HFFc6 (cell line): ENCODE data around the gene C19orf81. TPM values are rescaled to one million over a fixed set of nuclear protein-coding genes. Genes with fewer than 3 reads are reported as not detected.

ENCODE experiments used
- DNase-seq: peaks from one replicate; pipeline ENCODE4 v3.0.0-alpha.2; 2018
- H3K27ac Mint-ChIP-seq: 2 replicates; pipeline ENCODE4 v1.8.0; 2020; ENCODE audit warnings: mild to moderate bottlenecking, mixed read lengths
- H3K27me3 Mint-ChIP-seq: 2 replicates; pipeline ENCODE4 v1.8.0; 2021; ENCODE audit warnings: mild to moderate bottlenecking, moderate library complexity, mixed read lengths; ENCODE audit not compliant: insufficient read depth
- H3K36me3 Mint-ChIP-seq: 2 replicates; pipeline ENCODE4 v1.8.0; 2021; ENCODE audit warnings: low read depth, mixed read lengths
- H3K4me1 Mint-ChIP-seq: 2 replicates; pipeline ENCODE4 v1.8.0; 2020; ENCODE audit warnings: low read depth, mixed read lengths
- H3K4me3 Mint-ChIP-seq: 2 replicates; pipeline ENCODE4 v1.8.0; 2020; ENCODE audit warnings: mild to moderate bottlenecking, moderate library complexity, mixed read lengths
- H3K9me3 Mint-ChIP-seq: 2 replicates; pipeline ENCODE4 v1.8.0; 2020; ENCODE audit warnings: mild to moderate bottlenecking, mixed read lengths
- CTCF ChIP-seq: fragments of 200-600 bp; sonication (generic); IDR thresholded peaks from 2 replicates; pipeline ENCODE4 v1.5.0; 2021; ENCODE audit warnings: antibody characterized with exemption, mild to moderate bottlenecking
- total RNA-seq, 6 experiments: library from RNA; stranded (reverse); fragmentation: NEBNext Ultra II Directional; extraction: Animal tissue kit (Norgen Biotek cat#: 25700); gene quantifications; 2 replicates in 1 of 6; 3 replicates in 5 of 6; pipeline ENCODE4 v1.2.3, GENCODE V29; 2021

C19orf81 gene
- total RNA-seq, 6 experiments from 2014 or later = 0.64 to 0.94 (median 0.68) TPM; not detected in 3

DNA sequence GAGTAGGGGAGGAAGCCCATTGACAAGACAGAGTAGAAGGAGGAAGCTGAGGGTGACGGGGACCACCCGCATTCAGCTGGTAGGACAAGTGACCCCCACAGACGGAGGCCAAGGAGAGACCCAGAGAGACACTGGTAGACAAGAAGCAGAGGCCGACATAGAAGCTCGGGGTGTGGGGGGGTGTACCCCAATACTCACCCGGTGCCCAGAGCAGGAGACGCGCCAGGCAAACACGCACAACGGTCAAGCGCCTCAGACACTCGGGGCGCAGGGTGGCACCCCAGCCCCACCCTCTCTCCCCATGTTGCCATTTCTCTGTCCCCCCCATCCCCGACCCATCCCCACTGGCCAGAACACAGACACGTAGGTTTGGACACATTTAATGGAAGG, 46.8 kb downstream of the C19orf81 start:
- peaks cover 22% of the 10 kb centered on the region for H3K27me3 Mint-ChIP-seq
- H3K4me3 Mint-ChIP-seq = no peak overlapping the region
- H3K27ac Mint-ChIP-seq = no peak overlapping the region
- TF ChIP-seq CTCF = no peak
- H3K9me3 Mint-ChIP-seq = no peaks in the 10 kb centered on the region
- no peaks in the 10 kb centered on the region for H3K36me3 Mint-ChIP-seq
- H3K4me1 Mint-ChIP-seq = no peaks in the 10 kb centered on the region
- no peak for DNase-seq

DNA sequence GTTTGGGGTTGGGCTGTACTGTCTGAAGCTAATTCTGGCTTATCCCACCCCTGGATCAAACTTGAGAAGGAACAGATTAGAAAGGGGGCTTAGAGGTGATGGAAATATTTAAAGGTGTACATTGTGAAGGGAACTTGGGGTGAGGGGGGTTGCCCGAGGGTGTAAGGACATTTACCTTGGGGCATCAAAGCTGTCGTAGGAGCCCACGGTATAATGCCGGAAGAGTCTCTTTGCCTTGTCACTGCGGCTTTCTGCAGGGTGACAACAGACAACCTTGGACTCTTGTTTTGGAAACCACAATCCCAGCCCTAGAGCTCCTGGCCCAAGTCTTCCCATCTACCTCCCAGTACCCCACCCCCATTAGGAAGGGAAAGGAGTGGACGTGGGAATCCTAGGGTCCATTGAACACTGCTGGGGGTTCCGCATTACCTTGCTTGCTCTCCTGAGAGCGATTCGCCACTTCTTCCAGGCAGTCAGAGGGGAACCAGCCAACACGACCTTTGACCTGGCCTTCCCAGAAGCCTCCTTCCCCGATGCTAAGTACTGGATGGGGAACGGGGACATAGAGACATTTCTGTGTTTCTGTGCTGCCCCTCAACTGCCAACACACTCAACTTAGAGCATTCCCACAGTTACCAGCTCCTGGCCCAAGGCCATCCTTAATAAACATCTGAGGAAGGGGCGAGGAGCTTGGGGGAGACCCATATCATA, 48.3 kb downstream of the C19orf81 start:
- Mint-ChIP-seq H3K4me1 (no peaks in the 10 kb centered on the region), H3K36me3 (no peaks in the 10 kb centered on the region), H3K4me3 (no peak overlapping the region), H3K27ac (no peak overlapping the region), H3K27me3 (peaks cover 24% of the 10 kb centered on the region), H3K9me3 (no peaks in the 10 kb centered on the region)
- DNase-seq = no peak
- no peak for TF ChIP-seq CTCF

DNA sequence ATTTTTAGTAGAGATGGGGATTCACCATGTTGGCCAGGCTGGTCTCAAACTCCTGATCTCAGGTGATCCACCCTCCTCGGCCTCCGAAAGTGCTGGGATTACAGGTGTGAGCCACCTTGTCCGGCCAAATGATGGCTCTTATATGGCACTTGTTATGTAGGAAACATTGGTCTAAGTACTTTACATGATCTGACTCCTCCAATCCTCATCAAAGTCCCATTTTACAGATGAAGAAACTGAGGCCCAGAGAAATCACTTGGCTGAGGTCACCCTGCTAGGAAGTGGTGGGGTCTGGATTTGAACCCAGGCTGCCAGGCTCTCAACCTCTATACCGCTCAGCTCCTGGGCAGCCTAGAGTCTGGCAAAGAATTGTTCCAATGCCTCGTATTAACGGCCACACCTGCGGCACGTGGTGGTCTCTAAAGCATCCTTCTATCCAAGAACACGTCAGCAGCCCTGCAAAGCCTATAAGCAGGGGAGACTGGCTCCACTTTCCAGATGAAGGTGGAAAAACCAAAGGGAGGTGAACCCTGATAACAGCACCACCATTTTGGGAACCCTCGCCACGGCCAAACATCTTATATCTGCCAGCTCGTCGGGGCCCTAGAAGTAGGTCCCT, 52.2 kb downstream of the C19orf81 start:
- Mint-ChIP-seq H3K36me3 (no peaks in the 10 kb centered on the region), H3K27ac (no peak overlapping the region), H3K9me3 (no peaks in the 10 kb centered on the region), H3K4me1 (peaks cover 17% of the 10 kb centered on the region), H3K4me3 (no peak overlapping the region), H3K27me3 (peaks cover 18% of the 10 kb centered on the region)
- DNase-seq = no peak
- no peak for TF ChIP-seq CTCF

GRCh38 chr19:50702158-50702870, 53.1 kb downstream of the C19orf81 start:
- Mint-ChIP-seq H3K36me3 (no peaks in the 10 kb centered on the region), H3K27ac (no peak overlapping the region; the same call in 1 of the 2 replicates), H3K9me3 (no peaks in the 10 kb centered on the region), H3K4me3 (no peak overlapping the region; the same call in 1 of the 2 replicates), H3K27me3 (peaks cover 15% of the 10 kb centered on the region), H3K4me1 (peaks cover 17% of the 10 kb centered on the region)
- DNase-seq = no peak
- no peak for TF ChIP-seq CTCF

GRCh38 chr19:50702871-50703829, 53.9 kb downstream of the C19orf81 start:
- H3K27ac Mint-ChIP-seq = peak overlapping the region; percentile 66
- peaks cover 14% of the 10 kb centered on the region for H3K27me3 Mint-ChIP-seq
- H3K36me3 Mint-ChIP-seq = no peaks in the 10 kb centered on the region
- H3K4me3 Mint-ChIP-seq = peak overlapping the region; percentile 31; the same call in 1 of the 2 replicates
- DNase-seq = no peak
- no peaks in the 10 kb centered on the region for H3K9me3 Mint-ChIP-seq
- no peak for TF ChIP-seq CTCF
- peaks cover 17% of the 10 kb centered on the region for H3K4me1 Mint-ChIP-seq
